K562 (cell line): ENCODE measurements around the gene CERS1. TPM values are rescaled to one million over a fixed set of nuclear protein-coding genes. Genes with fewer than 3 reads are reported as not detected.

Experiments
- BRF1 ChIP-seq: IDR thresholded peaks from 3 replicates; pipeline ENCODE4 v1.6.1; 2011; ENCODE audit warnings: borderline replicate concordance, mild to moderate bottlenecking; ENCODE audit not compliant: insufficient read length; ENCODE audit errors: extremely low read depth
- CBX1 ChIP-seq: sonication (generic); IDR thresholded peaks from 2 replicates; pipeline ENCODE4 v1.6.1; 2016; ENCODE audit warnings: antibody characterized with exemption, low read depth, mild to moderate bottlenecking
- EP400 ChIP-seq: fragments of 450-650 bp; IDR thresholded peaks from 2 replicates; pipeline ENCODE4 v1.6.1; 2017; ENCODE audit warnings: antibody characterized with exemption, mild to moderate bottlenecking, moderate library complexity
- ETS2 ChIP-seq: IDR thresholded peaks from 2 replicates; pipeline ENCODE4 v1.6.1; 2016; ENCODE audit warnings: borderline replicate concordance, missing genetic modification characterization, mild to moderate bottlenecking, moderate library complexity, missing compliant biosample characterization; ENCODE audit not compliant: poor library complexity, severe bottlenecking
- MCM5 ChIP-seq: fragments of 450-650 bp; IDR thresholded peaks from 2 replicates; pipeline ENCODE4 v1.6.1; 2016; ENCODE audit warnings: low read depth
- NEUROD1 ChIP-seq: fragments of 150-350 bp; IDR thresholded peaks from 2 replicates; pipeline ENCODE4 v1.6.1; 2014; ENCODE audit warnings: borderline replicate concordance, low read length, low read depth; ENCODE audit not compliant: partially characterized antibody
- NFIX ChIP-seq: fragments of 250-450 bp; sonication (Bioruptor Pico); IDR thresholded peaks from 2 replicates; pipeline ENCODE4 v1.4.0; 2020; ENCODE audit warnings: low read depth, mild to moderate bottlenecking, moderate library complexity
- NR2C1 ChIP-seq, 2 experiments: fragments of 450-650 bp; IDR thresholded peaks; 2 replicates each; pipeline ENCODE4 v1.6.1; 2017; ENCODE audit warnings: mild to moderate bottlenecking in 2 of 2, antibody characterized with exemption in 1 of 2, inconsistent platforms in 1 of 2, missing compliant biosample characterization in 1 of 2, missing genetic modification characterization in 1 of 2
- PTTG1 ChIP-seq: fragments of 450-650 bp; IDR thresholded peaks from 2 replicates; pipeline ENCODE4 v1.6.1; 2016; ENCODE audit warnings: low read depth, mild to moderate bottlenecking, missing genetic modification characterization, missing compliant biosample characterization
- RBM14 ChIP-seq: fragments of 200-400 bp; formaldehyde crosslinking; IDR thresholded peaks from 2 replicates; pipeline ENCODE4 v1.6.1; 2018; ENCODE audit warnings: low read depth, mild to moderate bottlenecking, low read length, moderate library complexity, borderline replicate concordance; ENCODE audit not compliant: insufficient read depth
- SMARCC2 ChIP-seq: fragments of 450-650 bp; IDR thresholded peaks from 2 replicates; pipeline ENCODE4 v1.6.1; 2017; ENCODE audit warnings: antibody characterized with exemption, moderate library complexity, mild to moderate bottlenecking, low read depth
- TEAD1 ChIP-seq, 2 experiments: fragments of 450-650 bp in 1 of 2; sonication (generic) in 1 of 2; formaldehyde crosslinking; IDR thresholded peaks; 2 replicates each; pipeline versions ENCODE4 v1.4.0 to v1.8.0; 2020 to 2022; ENCODE audit warnings: mild to moderate bottlenecking in 2 of 2, missing genetic modification reagents in 1 of 2
- TRIM28 ChIP-seq: fragments of 450-650 bp; IDR thresholded peaks from 2 replicates; pipeline ENCODE4 v1.6.1; 2017
- XRCC5 ChIP-seq: fragments of 200-400 bp; formaldehyde crosslinking; IDR thresholded peaks from 2 replicates; pipeline ENCODE4 v1.6.1; 2017; ENCODE audit warnings: low read depth, mild to moderate bottlenecking, low read length
- ZBTB34 ChIP-seq: fragments of 250-450 bp; sonication (Bioruptor Pico); IDR thresholded peaks from 2 replicates; pipeline ENCODE4 v1.8.0; 2021; ENCODE audit warnings: mild to moderate bottlenecking, moderate library complexity
- ZFP1 ChIP-seq: fragments of 450-650 bp; formaldehyde crosslinking; IDR thresholded peaks from 2 replicates; pipeline ENCODE4 v1.4.0; 2020; ENCODE audit warnings: mild to moderate bottlenecking, mixed read lengths
- polyA plus RNA-seq, 8 experiments: library from polyadenylated mRNA; depleted of rRNA in 4 of 8; stranded (reverse) in 5 of 8; unstranded in 3 of 8; fragments of >200 nt; fragmentation: Nextera tagmentation in 2 of 8; fragmentation: Illumina TruSeq in 1 of 8; extraction: Ambion mirVana in 2 of 8; extraction: Trizol in 1 of 8; gene quantifications; 2 replicates each; pipeline versions ENCODE4 v1.2.1 to v1.2.3, GENCODE V29; 2011 to 2014; ENCODE audit warnings: inconsistent platforms in 1 of 8, missing spikeins in 1 of 8
- total RNA-seq, 7 experiments: library from RNA; depleted of rRNA in 6 of 7; stranded (reverse); fragments of >200 nt in 6 of 7; fragmentation: Illumina TruSeq in 2 of 7; extraction: Trizol in 2 of 7; gene quantifications; 2 replicates each; pipeline versions ENCODE4 v1.2.1 to v1.2.3, GENCODE V29; 2011 to 2021; ENCODE audit warnings: low replicate concordance in 1 of 7
- TF ChIP-seq, protein P1 (sequence below): fragments of 450-650 bp; conservative IDR thresholded peaks from 2 replicates; pipeline ENCODE4 v1.6.1; 2016; ENCODE audit warnings: missing genetic modification characterization, low read depth, mild to moderate bottlenecking, control low read depth, missing compliant biosample characterization
- TF ChIP-seq, protein P2 (sequence below): fragments of 250-450 bp; sonication (Bioruptor Pico); IDR thresholded peaks from 2 replicates; pipeline ENCODE4 v1.5.0; 2022; ENCODE audit warnings: mild to moderate bottlenecking
- TF ChIP-seq, protein P3 (sequence below): sonication (generic); formaldehyde crosslinking; IDR thresholded peaks from 2 replicates; pipeline ENCODE4 v1.8.1; 2022; ENCODE audit warnings: missing genetic modification reagents
- TF ChIP-seq, protein P4 (sequence below): sonication (generic); formaldehyde crosslinking; IDR thresholded peaks from 2 replicates; pipeline ENCODE4 v1.9.0; 2022; ENCODE audit warnings: mild to moderate bottlenecking, missing genetic modification reagents

The CERS1 gene
- total and polyA plus RNA-seq, 9 of the 15 experiments (the other 6 are each of a cell fraction or from before 2014, with no cell fraction given), result 0.33 to 1.5 (median 0.86) TPM; not detected in 2

- TF ChIP-seq, protein P1, sequence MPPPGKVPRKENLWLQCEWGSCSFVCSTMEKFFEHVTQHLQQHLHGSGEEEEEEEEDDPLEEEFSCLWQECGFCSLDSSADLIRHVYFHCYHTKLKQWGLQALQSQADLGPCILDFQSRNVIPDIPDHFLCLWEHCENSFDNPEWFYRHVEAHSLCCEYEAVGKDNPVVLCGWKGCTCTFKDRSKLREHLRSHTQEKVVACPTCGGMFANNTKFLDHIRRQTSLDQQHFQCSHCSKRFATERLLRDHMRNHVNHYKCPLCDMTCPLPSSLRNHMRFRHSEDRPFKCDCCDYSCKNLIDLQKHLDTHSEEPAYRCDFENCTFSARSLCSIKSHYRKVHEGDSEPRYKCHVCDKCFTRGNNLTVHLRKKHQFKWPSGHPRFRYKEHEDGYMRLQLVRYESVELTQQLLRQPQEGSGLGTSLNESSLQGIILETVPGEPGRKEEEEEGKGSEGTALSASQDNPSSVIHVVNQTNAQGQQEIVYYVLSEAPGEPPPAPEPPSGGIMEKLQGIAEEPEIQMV (tag), result no peak
- TF ChIP-seq RBM14 (no peak), ZFP1 (CRISPR knock-in tag) (no peak), PTTG1 (tag) (no peak), MCM5 (no peak), NFIX (CRISPR knock-in tag) (no peak), ZBTB34 (CRISPR knock-in tag) (no peak), SMARCC2 (no peak), CBX1 (no peak; the same call in 1 of the 2 replicates), TRIM28 (no peak), XRCC5 (no peak), TEAD1 (CRISPR knock-in tag; IDR thresholded peaks at IDR 0.05) (no peak), NEUROD1 (no peak), BRF1 (no peak), NR2C1 (IDR thresholded peaks at IDR 0.05) (no peak), NR2C1 (tag; IDR thresholded peaks at IDR 0.05) (no peak), EP400 (no peak), ETS2 (tag) (no peak)
- TF ChIP-seq, protein P2, sequence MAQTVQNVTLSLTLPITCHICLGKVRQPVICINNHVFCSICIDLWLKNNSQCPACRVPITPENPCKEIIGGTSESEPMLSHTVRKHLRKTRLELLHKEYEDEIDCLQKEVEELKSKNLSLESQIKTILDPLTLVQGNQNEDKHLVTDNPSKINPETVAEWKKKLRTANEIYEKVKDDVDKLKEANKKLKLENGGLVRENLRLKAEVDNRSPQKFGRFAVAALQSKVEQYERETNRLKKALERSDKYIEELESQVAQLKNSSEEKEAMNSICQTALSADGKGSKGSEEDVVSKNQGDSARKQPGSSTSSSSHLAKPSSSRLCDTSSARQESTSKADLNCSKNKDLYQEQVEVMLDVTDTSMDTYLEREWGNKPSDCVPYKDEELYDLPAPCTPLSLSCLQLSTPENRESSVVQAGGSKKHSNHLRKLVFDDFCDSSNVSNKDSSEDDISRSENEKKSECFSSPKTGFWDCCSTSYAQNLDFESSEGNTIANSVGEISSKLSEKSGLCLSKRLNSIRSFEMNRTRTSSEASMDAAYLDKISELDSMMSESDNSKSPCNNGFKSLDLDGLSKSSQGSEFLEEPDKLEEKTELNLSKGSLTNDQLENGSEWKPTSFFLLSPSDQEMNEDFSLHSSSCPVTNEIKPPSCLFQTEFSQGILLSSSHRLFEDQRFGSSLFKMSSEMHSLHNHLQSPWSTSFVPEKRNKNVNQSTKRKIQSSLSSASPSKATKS, result no peak
- TF ChIP-seq, protein P3, sequence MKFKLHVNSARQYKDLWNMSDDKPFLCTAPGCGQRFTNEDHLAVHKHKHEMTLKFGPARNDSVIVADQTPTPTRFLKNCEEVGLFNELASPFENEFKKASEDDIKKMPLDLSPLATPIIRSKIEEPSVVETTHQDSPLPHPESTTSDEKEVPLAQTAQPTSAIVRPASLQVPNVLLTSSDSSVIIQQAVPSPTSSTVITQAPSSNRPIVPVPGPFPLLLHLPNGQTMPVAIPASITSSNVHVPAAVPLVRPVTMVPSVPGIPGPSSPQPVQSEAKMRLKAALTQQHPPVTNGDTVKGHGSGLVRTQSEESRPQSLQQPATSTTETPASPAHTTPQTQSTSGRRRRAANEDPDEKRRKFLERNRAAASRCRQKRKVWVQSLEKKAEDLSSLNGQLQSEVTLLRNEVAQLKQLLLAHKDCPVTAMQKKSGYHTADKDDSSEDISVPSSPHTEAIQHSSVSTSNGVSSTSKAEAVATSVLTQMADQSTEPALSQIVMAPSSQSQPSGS (CRISPR knock-in tag), result no peak
- TF ChIP-seq, protein P4, sequence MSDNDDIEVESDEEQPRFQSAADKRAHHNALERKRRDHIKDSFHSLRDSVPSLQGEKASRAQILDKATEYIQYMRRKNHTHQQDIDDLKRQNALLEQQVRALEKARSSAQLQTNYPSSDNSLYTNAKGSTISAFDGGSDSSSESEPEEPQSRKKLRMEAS (CRISPR knock-in tag), result no peak
Observed at GRCh38 chr19:18831524-18832305, 64.2 kb downstream of the CERS1 start, which contains the start of gene UPF1 (continued).
